ENCODE data around the gene RPL27A.

DNA sequence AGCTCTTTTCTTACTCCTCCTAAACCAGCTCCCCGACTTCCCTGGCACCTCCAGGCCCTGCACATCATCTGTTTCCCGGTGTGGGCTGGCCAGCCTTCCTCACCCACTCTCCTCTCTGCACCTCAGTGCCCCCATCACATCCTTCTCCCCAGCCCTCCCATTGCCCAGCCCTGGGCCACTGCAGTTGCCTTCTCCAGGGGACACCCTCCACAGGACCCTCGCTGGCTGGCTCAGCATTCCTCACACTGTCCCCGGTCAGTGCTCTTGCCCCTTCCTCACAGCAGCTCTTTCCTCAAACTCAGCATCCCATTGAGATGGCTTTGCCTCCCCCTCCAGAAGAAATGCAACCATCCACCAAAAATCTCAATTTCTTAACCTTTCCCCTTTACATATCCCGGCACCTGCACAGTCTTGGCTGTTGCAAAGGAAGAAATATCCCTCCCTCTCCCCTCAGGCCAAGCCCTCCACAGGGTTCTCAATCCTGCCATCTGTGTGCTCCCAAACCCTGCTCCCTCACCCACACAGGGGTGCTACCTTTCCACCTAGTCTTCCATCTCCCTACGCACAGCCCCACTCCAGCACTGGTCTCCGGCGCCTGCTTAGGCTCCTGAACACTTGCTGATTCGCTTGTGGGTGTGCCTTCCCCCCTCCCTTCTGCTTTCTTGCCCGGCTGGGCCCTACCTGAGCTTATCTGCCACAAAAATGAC lies 19.5 kb downstream of the RPL27A start:
- no peak for TF ChIP-seq POLR2AphosphoS5 (IDR thresholded peaks at IDR 0.05)
- TF ChIP-seq, protein P1, sequence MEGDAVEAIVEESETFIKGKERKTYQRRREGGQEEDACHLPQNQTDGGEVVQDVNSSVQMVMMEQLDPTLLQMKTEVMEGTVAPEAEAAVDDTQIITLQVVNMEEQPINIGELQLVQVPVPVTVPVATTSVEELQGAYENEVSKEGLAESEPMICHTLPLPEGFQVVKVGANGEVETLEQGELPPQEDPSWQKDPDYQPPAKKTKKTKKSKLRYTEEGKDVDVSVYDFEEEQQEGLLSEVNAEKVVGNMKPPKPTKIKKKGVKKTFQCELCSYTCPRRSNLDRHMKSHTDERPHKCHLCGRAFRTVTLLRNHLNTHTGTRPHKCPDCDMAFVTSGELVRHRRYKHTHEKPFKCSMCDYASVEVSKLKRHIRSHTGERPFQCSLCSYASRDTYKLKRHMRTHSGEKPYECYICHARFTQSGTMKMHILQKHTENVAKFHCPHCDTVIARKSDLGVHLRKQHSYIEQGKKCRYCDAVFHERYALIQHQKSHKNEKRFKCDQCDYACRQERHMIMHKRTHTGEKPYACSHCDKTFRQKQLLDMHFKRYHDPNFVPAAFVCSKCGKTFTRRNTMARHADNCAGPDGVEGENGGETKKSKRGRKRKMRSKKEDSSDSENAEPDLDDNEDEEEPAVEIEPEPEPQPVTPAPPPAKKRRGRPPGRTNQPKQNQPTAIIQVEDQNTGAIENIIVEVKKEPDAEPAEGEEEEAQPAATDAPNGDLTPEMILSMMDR (IDR thresholded peaks at IDR 0.05), result no peak
- TF ChIP-seq POLR2A (IDR thresholded peaks at IDR 0.05), result no peak
